Esophagus muscularis mucosa (tissue), 4 donors: ENCODE data around the gene CARD14. TPM values are rescaled to one million over a fixed set of nuclear protein-coding genes. Genes with fewer than 3 reads are reported as not detected.

Experiments
- DNase-seq: peaks from one replicate; pipeline ENCODE4 v3.0.0-alpha.2; 2017; ENCODE audit errors: extremely low spot score
- H3K27ac ChIP-seq, 4 donors: fragments of 200-600 bp; sonication (generic); replicated peaks in 1 of 4; 1 replicate in 3 of 4; 2 replicates in 1 of 4; pipeline ENCODE4 v1.5.1; 2016 to 2019; ENCODE audit warnings: mild to moderate bottlenecking in 1 of 4
- H3K27me3 ChIP-seq, 4 donors: fragments of 200-600 bp; sonication (generic); one replicate each; pipeline versions ENCODE4 v1.5.1 to v1.6.0; 2016 to 2019
- H3K36me3 ChIP-seq, 4 donors: fragments of 200-600 bp; sonication (generic); one replicate each; pipeline ENCODE4 v1.5.1; 2016 to 2019
- H3K4me1 ChIP-seq, 4 donors: fragments of 200-600 bp; sonication (generic); one replicate each; pipeline ENCODE4 v1.5.1; 2016 to 2019
- H3K4me3 ChIP-seq, 4 donors: fragments of 200-600 bp; sonication (generic); 1 replicate in 2 of 4; 2 replicates in 2 of 4; pipeline ENCODE4 v1.5.1; 2016 to 2019; ENCODE audit warnings: mild to moderate bottlenecking in 4 of 4, moderate library complexity in 1 of 4
- H3K9me3 ChIP-seq, 4 donors: fragments of 200-600 bp; sonication (generic); 1 replicate in 3 of 4; 2 replicates in 1 of 4; pipeline ENCODE4 v1.5.1; 2016 to 2019
- CTCF ChIP-seq, 3 experiments: fragments of 200-600 bp in 2 of 3; fragments of 450-650 bp in 1 of 3; sonication (generic) in 2 of 3; IDR thresholded peaks; one replicate each; pipeline ENCODE4 v1.5.1; 2017 to 2019; ENCODE audit warnings: antibody characterized with exemption in 3 of 3, mild to moderate bottlenecking in 2 of 3, moderate library complexity in 1 of 3
- EP300 ChIP-seq: sonication (generic); formaldehyde crosslinking; IDR thresholded peaks from one replicate; pipeline ENCODE4 v1.6.1; 2017; ENCODE audit warnings: antibody characterized with exemption
- POLR2A ChIP-seq: fragments of 450-650 bp; IDR thresholded peaks from one replicate; pipeline ENCODE4 v1.6.1; 2017; ENCODE audit warnings: antibody characterized with exemption, moderate library complexity, mild to moderate bottlenecking, low read depth
- POLR2AphosphoS5 ChIP-seq, 2 donors: sonication (generic); formaldehyde crosslinking; IDR thresholded peaks; one replicate each; pipeline ENCODE4 v1.6.1; 2017; ENCODE audit warnings: antibody characterized with exemption in 2 of 2
- WGBS: methylation state at CpG from one replicate; pipeline ENCODE4 v1.1.5; 2018; 5-methylcytosine and 5-hydroxymethylcytosine counted together
- intact Hi-C: fragments of 100-400 bp; cut with DNase I; formaldehyde crosslinking; loops from one replicate; pipeline ENCODE4 v1.15.1; 2023
- total RNA-seq, 4 donors: library from RNA; depleted of rRNA; stranded (reverse); fragments of >200 nt; gene quantifications; one replicate each; pipeline versions ENCODE4 v1.1.0 to v1.2.1, GENCODE V29; 2016

Gene CARD14
- total RNA-seq, 4 donors from 2014 or later, result 0.23 to 0.33 (median 0.32) TPM; not detected in 1

- DNase-seq, result no peak
- 96% methylated on average over 44 of the region's 47 CpGs for WGBS
- TF ChIP-seq CTCF (IDR thresholded peaks at IDR 0.05) (no peak), POLR2AphosphoS5 (IDR thresholded peaks at IDR 0.05) (no peak), POLR2A (no peak), EP300 (no peak)
Measured at GRCh38 chr17:80210348-80211108, 40.7 kb downstream of the CARD14 start.

GRCh38 chr17:80212109-80212508 is 42.3 kb downstream of the CARD14 start:
- intact Hi-C loops, result no loop called here
- Histone ChIP-seq H3K27me3 (no peaks in the 10 kb centered on the region), H3K27ac (no peak overlapping the region), H3K36me3 (peaks cover 31 to 92% (median 90%) of the 10 kb centered on the region in 4 donors), H3K4me3 (no peak overlapping the region), H3K9me3 (no peaks in the 10 kb centered on the region), H3K4me1 (no peaks in the 10 kb centered on the region)
- TF ChIP-seq POLR2A (no peak), POLR2AphosphoS5 (IDR thresholded peaks at IDR 0.05) (no peak), EP300 (no peak), CTCF (IDR thresholded peaks at IDR 0.05) (no peak)
- DNase-seq, result no peak
- WGBS, result 56% methylated on average over 2 of the region's 22 CpGs

More at GRCh38 chr17:80210348-80211108, 40.7 kb downstream of the CARD14 start:
- intact Hi-C loops, result no loop called here
- Histone ChIP-seq H3K27me3 (no peaks in the 10 kb centered on the region), H3K4me3 (no peak overlapping the region), H3K9me3 (no peaks in the 10 kb centered on the region), H3K27ac (no peak overlapping the region), H3K4me1 (no peaks in the 10 kb centered on the region), H3K36me3 (peaks cover 31 to 76% (median 74%) of the 10 kb centered on the region in 4 donors)

- TF ChIP-seq POLR2AphosphoS5 (IDR thresholded peaks at IDR 0.05), result no peak
- no peak for TF ChIP-seq POLR2A
- no peak for TF ChIP-seq EP300
- TF ChIP-seq CTCF (IDR thresholded peaks at IDR 0.05), result no peak
- intact Hi-C loops, result no loop called here
- no peaks in the 10 kb centered on the region for H3K4me1 ChIP-seq
- H3K4me3 ChIP-seq, result no peak overlapping the region
- no peak overlapping the region for H3K27ac ChIP-seq
- DNase-seq, result no peak
- H3K36me3 ChIP-seq, result peaks cover 31 to 96% (median 93%) of the 10 kb centered on the region in 4 donors
- no peaks in the 10 kb centered on the region for H3K9me3 ChIP-seq
- 92% methylated on average over 11 of the region's 12 CpGs for WGBS
- no peaks in the 10 kb centered on the region for H3K27me3 ChIP-seq
Measured at GRCh38 chr17:80212511-80212910, 42.7 kb downstream of the CARD14 start.

- H3K9me3 ChIP-seq, result no peaks in the 10 kb centered on the region
- no peak overlapping the region for H3K4me3 ChIP-seq
- 86% methylated on average over 16 of the region's 19 CpGs for WGBS
- intact Hi-C loops, result no loop called here
- DNase-seq, result no peak
- peaks cover 0 to 2% (median 0%) of the 10 kb centered on the region in 4 donors for H3K4me1 ChIP-seq
- peaks cover 31 to 98% (median 91%) of the 10 kb centered on the region in 4 donors for H3K36me3 ChIP-seq
- H3K27ac ChIP-seq, result no peak overlapping the region
- TF ChIP-seq POLR2A (no peak), POLR2AphosphoS5 (IDR thresholded peaks at IDR 0.05) (no peak), CTCF (IDR thresholded peaks at IDR 0.05) (no peak), EP300 (no peak)
- no peaks in the 10 kb centered on the region for H3K27me3 ChIP-seq
Measured at GRCh38 chr17:80212962-80213642, 43.3 kb downstream of the CARD14 start.
